Stimulated activated CD4-positive, alpha-beta T cell treated with anti-CD3 and anti-CD28 coated beads, Interleukin-4, amount 100 ng/mL, for 24 hours (primary cell): ENCODE measurements around the gene FHOD1.

Source experiments
- DNase-seq: peaks from one replicate; pipeline ENCODE4 v3.0.0-alpha.2; 2020

The FHOD1 gene

DNA sequence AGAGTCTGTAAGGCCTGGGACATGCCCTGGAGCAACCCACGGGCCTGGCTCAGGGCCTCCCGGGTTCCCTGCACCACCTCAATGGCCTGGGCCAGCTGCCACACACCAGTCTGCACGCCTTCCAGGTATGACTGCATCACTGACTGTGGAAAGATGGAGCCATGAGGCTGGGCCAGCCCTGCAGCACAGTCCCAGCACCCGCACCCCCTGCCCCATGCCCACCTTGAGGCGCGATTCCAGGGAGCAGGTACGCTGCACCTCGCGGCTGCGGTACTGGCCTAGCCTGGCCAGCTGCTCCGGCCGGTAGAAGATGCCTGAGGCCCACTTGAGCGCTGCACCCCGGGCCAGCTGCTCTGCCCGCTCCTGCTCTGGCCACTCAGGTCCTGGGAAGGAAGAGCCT lies 58.5 kb downstream of the FHOD1 start:
- no peak for DNase-seq

DNA sequence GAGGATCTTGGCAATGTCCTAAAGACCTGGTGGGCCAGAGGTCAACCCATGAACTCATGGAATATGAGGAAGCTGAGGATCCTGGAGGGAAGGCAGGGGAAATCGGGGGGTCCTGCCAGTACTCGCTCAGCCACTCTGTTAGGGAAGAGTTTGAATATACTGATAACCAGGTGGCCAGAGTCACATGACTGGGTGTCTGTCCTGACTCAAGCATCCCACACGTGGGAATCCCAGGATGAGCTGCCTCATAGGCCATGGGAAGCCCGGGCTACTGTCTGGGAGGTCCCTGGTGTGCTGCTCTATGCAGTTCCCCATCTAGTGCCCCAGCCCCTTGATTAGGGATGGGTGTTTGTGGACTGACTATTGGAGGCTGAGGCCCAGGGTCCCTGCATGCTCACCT lies 59.0 kb downstream of the FHOD1 start:
- no peak for DNase-seq

DNA sequence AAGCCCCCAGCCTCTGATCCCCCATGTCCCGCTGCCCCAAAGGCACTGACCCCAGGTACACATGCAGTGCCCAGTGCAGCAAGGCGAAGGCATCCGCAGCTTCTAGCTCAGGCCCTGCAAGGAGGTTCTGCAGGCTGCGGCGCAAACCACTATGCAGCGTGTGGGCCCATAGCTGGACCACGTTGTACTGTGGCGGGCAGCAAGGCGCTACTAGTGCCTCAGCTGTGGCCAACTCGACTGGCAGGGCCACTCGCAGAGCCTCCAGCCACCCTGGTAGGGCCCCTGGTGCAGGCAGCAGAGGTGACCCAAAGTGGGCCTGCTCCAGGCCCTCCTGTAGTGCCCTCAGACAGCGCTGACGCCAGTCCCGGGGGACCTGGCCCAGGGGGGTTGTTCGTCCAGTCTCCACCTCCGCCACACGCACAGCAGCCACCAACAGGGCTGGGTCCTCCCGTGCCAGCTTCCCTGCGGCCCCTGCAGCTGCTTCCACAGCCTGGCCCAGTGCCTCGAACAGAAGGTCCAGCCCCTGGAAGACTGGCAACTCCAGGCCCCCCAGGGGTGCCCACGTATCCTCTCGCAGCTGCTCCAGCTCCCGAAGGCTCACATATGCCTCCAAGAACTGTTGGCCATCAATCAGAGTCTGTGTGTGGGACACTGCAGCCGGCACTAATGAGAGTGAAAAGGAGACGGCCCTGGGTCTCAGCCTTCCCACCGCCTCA lies 59.9 kb downstream of the FHOD1 start:
- no peak for DNase-seq

DNA sequence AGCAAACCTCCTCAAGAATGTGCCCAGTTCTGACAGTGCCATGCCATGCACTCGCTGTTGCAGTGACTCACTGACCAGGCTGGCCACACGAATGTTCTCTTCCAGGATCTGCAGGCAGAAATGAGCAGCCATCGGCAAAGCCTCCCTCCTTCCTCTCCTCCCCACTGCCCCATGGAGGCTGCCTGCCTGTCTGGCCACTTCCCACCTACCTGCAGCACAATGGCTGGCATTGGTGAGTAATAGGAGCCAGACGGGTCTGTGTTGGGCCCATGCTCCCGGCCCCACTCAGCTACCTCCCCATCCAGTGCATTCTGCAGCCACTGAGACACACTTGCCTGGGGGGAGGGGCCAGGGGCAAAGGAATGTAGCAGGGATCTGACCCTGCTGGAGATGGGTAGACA lies 60.7 kb downstream of the FHOD1 start:
- no peak for DNase-seq

DNA sequence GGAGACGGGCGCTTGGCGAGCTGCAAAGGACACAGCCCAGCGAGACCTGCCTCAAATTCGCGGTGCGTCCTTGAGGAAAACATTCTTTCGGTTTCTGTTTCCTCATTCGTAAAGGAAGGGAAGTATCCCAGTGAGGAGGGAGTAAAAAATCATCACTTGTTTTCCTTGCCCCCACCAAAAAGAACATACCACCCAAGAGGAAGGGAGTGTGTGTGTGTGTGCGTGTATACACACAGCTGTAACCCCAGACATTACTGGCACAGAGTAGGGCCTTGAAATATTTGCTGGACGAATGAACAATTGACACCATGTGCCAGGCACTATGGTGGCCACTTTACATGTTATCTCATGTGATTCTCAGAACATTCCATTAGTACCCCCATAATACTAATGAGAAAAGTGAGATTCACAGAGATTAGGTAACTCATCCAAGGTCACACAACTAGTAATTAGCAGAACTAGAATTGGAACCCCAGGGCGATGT lies 61.6 kb downstream of the FHOD1 start:
- no peak for DNase-seq

DNA sequence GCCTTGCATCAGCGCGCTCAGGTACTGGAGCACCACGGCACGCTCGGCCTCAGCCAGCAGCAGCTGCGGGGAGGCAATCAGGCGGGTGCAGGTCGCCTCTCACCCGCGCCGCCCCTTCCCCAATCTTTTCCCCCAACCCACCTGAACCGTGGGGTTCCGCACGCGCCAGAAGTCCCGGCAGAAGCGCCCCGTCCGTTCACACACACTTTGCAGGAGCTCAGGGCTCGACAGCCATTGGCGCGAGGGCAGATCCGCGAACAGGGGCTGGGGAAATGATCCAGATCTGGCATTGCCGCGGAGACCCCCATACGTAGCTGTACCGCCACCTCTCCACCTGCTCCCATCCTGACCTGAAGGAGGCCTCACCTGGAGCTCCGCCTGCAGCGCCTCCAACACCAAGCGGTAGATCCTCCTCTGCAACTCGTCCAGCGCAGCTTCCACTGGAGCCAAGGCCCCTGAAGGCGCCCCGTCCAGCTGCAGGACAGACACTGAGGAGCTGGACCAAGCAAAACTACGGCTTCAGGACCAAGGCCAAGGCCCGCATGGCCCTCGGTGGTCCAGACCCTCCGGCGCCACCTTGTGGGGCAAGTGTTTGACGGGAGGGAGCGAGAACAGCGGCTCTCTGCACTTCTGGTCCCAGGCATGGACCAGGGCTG lies 62.2 kb downstream of the FHOD1 start:
- DNase-seq, result peak; percentile 88

DNA sequence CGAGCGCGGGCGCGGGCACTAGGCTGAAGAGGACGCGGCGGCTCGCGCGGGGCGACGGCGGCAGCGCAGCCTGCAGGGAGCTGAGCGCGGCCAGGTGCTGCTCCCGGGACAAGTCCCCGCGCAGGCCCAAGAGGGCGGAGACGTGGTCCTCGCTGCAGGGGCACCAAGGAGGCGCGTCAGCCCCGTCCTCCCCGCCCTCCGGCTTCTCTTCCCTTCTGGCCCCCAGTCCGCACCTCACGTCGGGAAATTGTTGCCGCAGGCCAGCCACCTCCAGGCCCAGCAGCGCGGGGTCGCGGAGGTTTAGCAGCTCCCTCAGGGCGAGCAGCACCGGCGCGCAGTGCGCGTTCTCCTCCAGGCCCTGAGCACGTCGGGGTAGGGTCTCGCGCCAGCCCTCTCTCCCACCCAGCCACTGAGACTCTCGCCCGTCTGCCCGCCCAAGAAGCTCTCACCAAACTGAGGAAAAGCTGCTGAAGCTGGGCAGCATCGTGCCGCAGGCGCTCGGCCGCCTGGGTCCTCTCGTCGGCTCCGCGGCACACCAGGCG lies 62.8 kb downstream of the FHOD1 start:
- DNase-seq, result no peak

DNA sequence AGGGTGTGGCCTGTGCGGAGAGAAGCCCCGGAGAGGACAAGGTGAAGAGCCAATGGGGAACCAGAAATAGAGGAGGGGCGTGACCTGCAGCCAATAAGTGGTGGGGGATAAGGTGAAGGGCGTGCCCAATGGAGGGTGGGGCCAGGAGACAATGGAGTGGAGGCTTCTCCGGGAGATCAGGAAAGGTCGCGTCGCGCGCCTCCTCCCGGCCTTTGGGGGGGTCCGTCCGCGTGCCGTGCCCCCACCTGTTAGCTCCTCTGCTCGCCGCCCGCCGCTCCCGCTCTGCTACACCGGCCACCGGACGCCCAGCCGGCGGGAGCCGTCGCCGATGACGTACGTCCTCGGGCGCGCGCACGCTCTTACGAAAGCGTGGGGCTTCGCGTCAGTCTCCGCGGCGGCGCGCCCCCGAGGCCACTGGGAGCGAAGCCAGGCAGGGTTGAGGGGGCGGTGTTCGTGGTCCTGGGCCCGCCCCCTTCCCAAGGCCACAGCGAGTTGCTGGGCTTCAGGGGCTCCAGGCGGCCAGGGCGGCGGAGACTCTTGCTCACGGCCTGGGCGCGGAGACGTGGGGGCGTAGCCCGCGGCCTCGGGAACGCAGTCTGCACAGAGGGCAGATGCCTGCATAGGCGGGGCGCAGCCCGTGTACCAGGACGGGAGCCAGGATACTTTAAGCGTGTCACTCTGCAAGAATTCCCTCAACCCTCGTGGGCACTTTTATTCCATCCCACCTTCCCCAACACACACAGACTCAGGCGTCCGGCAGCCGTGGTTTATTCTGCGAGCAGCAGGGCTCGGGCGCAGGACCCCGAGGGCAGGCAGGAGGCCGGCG lies 63.4 kb downstream of the FHOD1 start, which contains the start of gene MATCAP1:
TSS of gene MATCAP1 (minus strand) at position 337 of the 826 bp plus-strand sequence. CDS start 3,353 bp downstream, outside the sequence.
- peak; percentile 96 for DNase-seq

DNA sequence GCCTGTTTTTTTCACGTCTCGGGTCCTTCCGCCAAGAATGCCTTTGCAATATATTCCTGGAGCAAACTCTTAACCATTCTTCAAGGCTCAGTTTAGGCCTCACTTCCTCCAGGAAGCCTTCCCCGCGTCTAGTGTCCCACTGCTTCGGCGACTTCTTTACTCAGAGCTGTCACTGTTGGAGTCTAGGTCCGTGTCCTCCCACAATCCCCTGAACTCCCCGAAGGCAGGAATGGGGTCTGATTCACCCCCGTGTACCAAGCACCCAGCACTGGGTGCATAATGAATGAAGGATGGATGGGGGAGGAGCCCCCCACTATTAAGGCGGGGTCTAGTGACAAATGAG lies 64.0 kb downstream of the FHOD1 start:
- no peak for DNase-seq

DNA sequence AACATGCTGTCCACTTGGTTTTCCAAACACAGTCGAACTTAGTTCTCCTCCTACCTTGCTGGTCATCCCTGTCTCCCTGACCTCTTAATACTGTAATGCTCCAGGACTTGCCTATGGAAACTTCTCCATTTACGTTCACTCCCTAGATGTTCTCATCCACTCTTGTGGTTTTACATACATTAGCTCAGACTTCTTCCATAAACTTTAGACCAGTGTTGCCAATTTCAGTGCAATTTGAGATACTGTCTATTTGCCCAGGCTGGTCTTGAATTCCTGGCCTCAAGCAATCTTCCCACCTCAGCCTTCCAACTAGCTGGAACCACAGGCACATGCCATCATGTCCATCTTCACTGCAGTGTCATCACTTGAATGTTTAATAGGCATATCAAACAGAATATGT lies 65.0 kb downstream of the FHOD1 start:
- no peak for DNase-seq

DNA sequence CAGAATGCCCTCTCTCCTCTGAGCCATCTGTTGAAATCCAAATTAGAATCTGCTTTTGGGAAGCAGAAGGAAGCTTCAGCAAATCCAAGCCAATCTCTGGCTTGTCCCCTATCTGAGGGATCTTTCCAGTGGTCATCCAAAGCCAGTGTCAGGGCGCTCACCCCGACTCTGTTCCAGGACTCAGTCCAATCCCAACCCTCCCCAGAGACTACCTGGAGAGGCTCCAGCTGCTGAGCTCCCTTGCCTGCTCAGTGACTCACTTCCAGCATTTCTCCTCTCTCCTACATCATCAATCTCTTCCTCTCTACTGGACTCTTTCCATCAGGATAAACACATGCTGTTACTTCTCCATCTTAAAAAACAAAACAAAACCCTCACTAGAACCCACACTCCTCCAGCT lies 65.9 kb downstream of the FHOD1 start:
- no peak for DNase-seq

DNA sequence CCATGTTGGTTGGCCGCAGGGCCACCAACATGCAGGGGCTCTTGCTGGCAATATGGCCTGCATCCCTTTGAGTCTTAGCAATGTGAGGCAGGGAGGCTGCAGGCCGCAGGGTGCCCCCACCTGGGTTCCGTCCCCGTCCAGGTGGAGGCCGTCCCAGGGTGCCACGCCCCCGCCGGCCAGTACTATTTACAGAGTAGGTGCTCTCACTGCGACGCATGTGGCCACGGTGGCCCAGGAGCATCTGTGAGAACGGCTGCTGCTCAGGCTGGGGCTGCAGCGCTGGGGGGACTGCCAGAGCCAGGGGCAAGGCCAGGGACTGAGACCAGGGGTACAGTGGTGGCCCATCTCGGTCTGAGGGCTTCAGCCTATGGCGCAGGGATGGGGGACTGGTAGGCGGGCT lies 67.1 kb downstream of the FHOD1 start:
- DNase-seq, result no peak

DNA sequence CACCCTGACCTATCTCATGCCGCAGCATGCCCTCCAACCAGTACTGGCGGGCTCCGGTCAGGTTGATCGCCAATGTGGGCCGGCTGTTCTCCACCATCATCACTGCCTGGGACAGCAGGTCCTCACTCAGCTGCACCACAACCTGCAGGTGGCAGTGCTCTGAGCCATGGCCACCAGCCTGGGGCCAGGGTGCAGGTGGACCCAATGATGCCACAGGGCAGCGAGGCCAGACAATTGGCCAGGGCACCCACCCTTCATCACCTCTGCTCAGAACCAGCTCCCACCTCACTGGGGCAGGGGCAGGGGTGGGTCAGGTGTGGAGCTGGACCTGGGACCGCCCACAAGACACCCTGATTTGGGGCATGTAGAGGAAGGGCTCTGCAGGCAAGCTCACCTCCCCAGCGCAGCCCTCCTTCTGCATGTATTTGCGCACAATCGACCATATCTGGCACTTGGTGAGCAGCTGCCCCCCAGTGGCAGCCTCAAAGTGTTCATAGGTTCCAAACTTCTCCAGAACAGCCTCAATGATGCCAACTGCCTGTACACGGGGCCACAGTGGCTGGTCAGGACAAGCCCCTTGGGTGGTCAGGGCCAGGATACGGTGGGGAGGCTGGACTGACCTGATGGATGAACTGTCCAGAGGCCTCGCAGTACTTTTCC lies 67.7 kb downstream of the FHOD1 start:
- DNase-seq, result no peak
